Stimulated activated CD4-positive, alpha-beta T cell treated with anti-CD3 and anti-CD28 coated beads, Interleukin-15, amount 100 ng/mL, for 1 hour (primary cell): Measurements from ENCODE around the gene KRTAP12-4.
"Not testable (repeated sequence)": the region's sequence is repeated elsewhere in the genome, so short reads cannot be mapped to it uniquely, and the experiment has no call there.

Experiments used
- DNase-seq, 2 donors: peaks; one replicate each; pipeline ENCODE4 v3.0.0-alpha.2; 2020; ENCODE audit warnings: low read depth in 1 of 2, low spot score in 1 of 2

The KRTAP12-4 gene

GRCh38 chr21:44687671-44688070 lies 33.2 kb upstream of the KRTAP12-4 start:
- no peak for DNase-seq

GRCh38 chr21:44686843-44687561 lies 32.5 kb upstream of the KRTAP12-4 start:
- no peak for DNase-seq

- no peak for DNase-seq
These were observed 31.7 kb upstream of the KRTAP12-4 start for GRCh38 chr21:44686000-44686781.

GRCh38 chr21:44685050-44685449 lies 30.6 kb upstream of the KRTAP12-4 start:
- not testable (repeated sequence) for DNase-seq

- no peak for DNase-seq
These were observed 30.0 kb upstream of the KRTAP12-4 start for GRCh38 chr21:44684483-44684882.

GRCh38 chr21:44684077-44684476 lies 29.6 kb upstream of the KRTAP12-4 start:
- no peak for DNase-seq

- no peak for DNase-seq
These were observed 28.2 kb upstream of the KRTAP12-4 start for GRCh38 chr21:44682580-44683151.

GRCh38 chr21:44681861-44682579 lies 27.6 kb upstream of the KRTAP12-4 start, which contains the start of gene KRTAP12-1:
TSS of gene KRTAP12-1 (minus strand) at chr21:44682163. CDS start at chr21:44682123, 40 bp downstream.
- DNase-seq, result no peak

GRCh38 chr21:44681152-44681551 lies 26.7 kb upstream of the KRTAP12-4 start:
- no peak for DNase-seq

GRCh38 chr21:44677881-44678280 lies 23.4 kb upstream of the KRTAP12-4 start:
- no peak for DNase-seq

GRCh38 chr21:44671911-44672310 lies 17.5 kb upstream of the KRTAP12-4 start:
- no peak for DNase-seq

GRCh38 chr21:44670642-44671432 lies 16.4 kb upstream of the KRTAP12-4 start:
- no peak for DNase-seq

- no peak for DNase-seq
These were observed 13.2 kb upstream of the KRTAP12-4 start for GRCh38 chr21:44667612-44668011.

GRCh38 chr21:44666401-44667320 lies 12.2 kb upstream of the KRTAP12-4 start, which contains the start of gene KRTAP12-2:
TSS of gene KRTAP12-2 (minus strand) at chr21:44666927. CDS start at chr21:44666886, 41 bp downstream.
- no peak for DNase-seq

GRCh38 chr21:44664691-44665090 lies 10.2 kb upstream of the KRTAP12-4 start:
- no peak for DNase-seq

GRCh38 chr21:44661567-44661966 lies 7.1 kb upstream of the KRTAP12-4 start:
- DNase-seq, result not testable (repeated sequence)

GRCh38 chr21:44658913-44659595 lies 4.6 kb upstream of the KRTAP12-4 start:
- no peak for DNase-seq

GRCh38 chr21:44658541-44658910 lies 4.1 kb upstream of the KRTAP12-4 start:
- DNase-seq, result no peak
